ENCODE measurements around the gene LPIN2.
"Not testable (repeated sequence)": the region's sequence is repeated elsewhere in the genome, so short reads cannot be mapped to it uniquely, and the experiment has no call there.

Gene LPIN2, protein sequence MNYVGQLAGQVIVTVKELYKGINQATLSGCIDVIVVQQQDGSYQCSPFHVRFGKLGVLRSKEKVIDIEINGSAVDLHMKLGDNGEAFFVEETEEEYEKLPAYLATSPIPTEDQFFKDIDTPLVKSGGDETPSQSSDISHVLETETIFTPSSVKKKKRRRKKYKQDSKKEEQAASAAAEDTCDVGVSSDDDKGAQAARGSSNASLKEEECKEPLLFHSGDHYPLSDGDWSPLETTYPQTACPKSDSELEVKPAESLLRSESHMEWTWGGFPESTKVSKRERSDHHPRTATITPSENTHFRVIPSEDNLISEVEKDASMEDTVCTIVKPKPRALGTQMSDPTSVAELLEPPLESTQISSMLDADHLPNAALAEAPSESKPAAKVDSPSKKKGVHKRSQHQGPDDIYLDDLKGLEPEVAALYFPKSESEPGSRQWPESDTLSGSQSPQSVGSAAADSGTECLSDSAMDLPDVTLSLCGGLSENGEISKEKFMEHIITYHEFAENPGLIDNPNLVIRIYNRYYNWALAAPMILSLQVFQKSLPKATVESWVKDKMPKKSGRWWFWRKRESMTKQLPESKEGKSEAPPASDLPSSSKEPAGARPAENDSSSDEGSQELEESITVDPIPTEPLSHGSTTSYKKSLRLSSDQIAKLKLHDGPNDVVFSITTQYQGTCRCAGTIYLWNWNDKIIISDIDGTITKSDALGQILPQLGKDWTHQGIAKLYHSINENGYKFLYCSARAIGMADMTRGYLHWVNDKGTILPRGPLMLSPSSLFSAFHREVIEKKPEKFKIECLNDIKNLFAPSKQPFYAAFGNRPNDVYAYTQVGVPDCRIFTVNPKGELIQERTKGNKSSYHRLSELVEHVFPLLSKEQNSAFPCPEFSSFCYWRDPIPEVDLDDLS

GRCh38 chr18:3013024-3013804 is at the start of gene LPIN2:
LPIN2 (minus strand) TSS chr18:3013144; CDS start chr18:2960840, 52,304 bp downstream.
- peak; percentile 97 for DNase-seq

DNA sequence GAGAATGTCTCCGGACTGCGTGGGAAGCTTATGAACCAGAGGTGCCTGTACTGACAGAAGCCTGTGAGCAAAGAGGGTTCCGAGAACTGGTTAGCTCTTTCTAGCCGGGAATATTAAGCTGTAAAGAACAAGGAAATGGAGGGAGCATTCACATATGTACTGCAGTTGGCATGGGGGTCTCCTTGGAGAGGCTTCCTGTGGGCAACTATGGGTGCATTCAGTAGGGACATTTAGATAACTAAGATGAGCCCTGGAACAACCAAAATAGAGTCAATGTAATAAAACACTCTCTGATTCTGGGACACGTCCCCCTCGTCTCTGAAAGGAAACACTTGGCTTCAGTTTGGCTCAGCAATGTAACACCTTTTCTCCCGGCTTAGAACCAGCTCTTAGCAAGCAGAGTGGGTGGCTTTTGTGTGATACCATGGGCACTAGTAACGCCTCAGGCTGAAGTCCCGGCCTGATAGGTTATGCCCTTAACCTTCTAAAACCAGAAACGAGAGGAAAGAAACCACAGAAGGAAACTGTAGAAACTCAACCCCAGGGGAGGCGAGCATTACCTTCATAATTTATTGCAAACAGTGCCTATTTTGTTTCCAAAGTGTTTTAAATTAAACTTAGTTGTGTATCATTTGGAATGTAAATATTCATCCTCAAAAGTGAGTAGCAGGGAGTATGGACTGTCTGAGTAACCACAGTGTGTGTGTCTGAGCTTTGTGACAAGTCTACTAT is 48.8 kb upstream of the LPIN2 start:
- DNase-seq, result peak; percentile 74

- DNase-seq, result peak; percentile 72
Observed at GRCh38 chr18:3060667-3061580, 48.0 kb upstream of the LPIN2 start.

- no peak for DNase-seq
Observed at GRCh38 chr18:3059272-3059671, 46.3 kb upstream of the LPIN2 start.

- DNase-seq, result no peak
Observed at GRCh38 chr18:3058328-3059191, 45.6 kb upstream of the LPIN2 start.

- DNase-seq, result no peak
Observed at GRCh38 chr18:3057526-3057925, 44.6 kb upstream of the LPIN2 start.

- no peak for DNase-seq
Observed at GRCh38 chr18:3056311-3056710, 43.4 kb upstream of the LPIN2 start.

GRCh38 chr18:3055816-3056215 is 42.9 kb upstream of the LPIN2 start:
- no peak for DNase-seq

DNA sequence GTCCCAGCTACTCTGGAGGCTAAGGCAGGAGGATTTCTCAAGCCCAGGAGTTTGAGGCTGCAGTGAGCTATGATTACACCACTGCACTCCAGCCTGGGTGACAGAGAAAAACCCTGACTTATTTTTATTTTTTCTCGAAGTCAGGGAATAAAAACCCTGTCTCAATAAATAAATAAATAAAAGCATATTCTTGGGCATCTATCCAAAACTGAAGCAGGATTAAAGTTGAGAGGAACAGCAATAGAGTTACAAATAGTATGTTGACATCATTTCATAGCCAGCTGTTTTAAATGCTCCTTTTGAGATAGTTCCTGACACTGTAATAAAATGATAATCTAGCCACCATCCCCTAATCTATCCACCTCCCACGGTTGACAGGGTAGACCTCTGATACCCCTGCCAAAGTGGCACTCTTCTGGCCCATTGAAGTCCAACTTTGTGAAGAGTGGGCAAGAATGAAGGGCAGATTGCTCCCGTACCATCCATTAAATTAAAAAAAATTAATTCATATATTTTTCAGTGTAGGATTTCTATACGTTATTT is 42.3 kb upstream of the LPIN2 start:
- no peak for DNase-seq

DNA sequence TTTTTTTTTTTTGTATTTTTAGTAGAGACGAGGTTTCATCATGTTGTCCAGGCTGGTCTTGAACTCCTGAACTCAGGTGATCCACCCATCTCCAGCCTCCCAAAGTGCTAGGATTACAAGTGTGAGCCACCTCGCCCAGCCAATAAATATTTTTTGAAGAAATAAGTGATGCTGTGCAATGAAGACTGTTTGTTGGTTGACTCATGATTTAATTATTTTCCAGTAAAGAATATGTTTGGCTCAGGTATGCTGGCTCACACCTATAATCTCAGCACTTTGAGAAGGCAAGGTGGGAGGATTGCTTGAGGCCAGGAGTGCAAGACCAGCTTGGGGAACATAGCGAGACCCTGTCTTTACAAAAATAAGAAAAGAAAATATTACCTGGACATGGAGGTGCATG is 41.8 kb upstream of the LPIN2 start:
- DNase-seq, result no peak

GRCh38 chr18:3054214-3054613 is 41.3 kb upstream of the LPIN2 start:
- DNase-seq, result no peak

DNA sequence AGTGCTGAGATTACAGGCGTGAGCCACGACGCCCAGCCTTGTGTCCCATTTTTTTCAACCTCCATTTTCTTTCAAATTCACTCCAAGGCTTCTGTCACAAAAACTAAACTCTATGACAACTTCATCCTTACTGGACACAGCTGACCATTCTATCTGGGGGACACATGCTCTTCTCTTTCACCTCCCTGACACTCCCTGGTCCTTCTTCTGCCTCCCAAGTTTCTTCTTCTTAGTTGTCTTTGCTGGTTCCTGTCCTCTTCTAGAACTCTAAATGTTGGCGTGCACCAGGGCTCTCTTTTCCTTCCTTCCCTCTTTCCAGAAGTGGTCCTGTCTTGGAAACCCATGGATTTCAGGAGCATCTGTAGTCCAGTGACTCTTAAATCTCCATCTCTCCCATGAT is 40.1 kb upstream of the LPIN2 start:
- no peak for DNase-seq

GRCh38 chr18:3052411-3052758 is 39.4 kb upstream of the LPIN2 start:
- DNase-seq, result no peak

GRCh38 chr18:3051718-3052410 is 38.9 kb upstream of the LPIN2 start:
- no peak for DNase-seq

DNA sequence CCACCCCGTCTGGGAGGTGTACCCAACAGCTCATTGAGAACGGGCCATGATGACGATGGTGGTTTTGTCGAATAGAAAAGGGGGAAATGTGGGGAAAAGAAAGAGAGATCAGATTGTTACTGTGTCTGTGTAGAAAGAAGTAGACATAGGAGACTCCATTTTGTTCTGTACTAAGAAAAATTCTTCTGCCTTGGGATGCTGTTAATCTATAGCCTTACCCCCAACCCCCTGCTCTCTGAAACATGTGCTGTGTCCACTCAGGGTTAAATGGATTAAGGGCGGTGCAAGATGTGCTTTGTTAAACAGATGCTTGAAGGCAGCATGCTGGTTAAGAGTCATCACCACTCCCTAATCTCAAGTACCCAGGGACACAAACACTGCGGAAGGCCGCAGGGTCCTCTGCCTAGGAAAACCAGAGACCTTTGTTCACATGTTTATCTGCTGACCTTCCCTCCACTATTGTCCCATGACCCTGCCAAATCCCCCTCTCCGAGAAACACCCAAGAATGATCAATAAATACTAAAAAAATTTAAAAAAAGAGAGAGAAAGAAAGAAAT is 37.0 kb upstream of the LPIN2 start:
- DNase-seq, result not testable (repeated sequence)

- no peak for DNase-seq
Observed at GRCh38 chr18:3048820-3049349, 35.9 kb upstream of the LPIN2 start.

DNA sequence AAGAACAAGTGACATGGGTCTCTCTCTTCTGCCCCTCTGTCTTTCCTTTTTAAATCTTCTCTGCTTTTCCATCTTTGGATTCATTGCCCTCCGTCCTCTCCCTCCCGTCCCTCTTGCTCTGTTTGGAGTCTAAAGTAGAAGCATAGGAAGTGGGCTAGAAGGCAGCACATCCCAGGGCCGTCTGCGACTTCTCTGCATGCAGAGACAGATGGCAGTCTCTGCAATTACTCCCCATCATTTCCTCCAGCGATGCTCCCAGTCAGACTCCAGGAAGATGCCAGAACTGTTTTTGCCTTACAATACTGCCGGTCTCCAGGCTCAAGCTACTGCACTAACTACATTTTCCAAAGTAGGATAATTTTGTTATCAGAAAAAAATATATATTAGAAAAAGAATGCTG is 35.2 kb upstream of the LPIN2 start:
- DNase-seq, result no peak

DNA sequence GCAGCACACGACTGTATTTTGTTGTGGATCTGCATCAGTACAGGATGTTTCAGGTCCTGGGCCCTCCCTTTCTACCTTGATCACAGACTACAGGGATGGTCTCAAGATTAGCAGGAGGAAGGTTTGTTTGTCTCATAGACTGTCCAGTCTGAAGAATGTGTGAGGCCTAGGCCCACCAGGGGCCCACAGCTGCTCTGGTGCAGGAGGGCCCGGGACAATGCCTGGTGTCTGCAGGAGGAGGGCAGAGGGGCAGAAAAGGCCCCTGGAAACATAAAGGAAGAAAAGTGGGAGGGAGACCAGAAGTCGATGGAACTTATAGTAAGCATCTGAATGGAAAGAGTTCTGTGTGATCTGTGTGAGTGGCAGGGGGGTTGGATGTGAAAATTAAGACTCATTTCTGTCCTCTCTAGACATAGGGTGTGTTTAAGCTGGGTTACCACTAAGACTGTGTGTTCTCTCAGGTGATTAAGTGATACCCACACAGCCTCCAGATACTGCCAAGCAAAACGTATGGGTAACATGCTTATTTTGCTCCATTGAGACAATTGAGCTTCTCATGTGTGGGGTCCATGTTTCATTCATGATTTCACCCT is 33.4 kb upstream of the LPIN2 start:
- DNase-seq, result peak; percentile 48
